Upper lobe of left lung (tissue), 4 donors: Measurements from ENCODE around the gene ZNF337.

Experiments
- POLR2A ChIP-seq, 4 donors: fragments of 450-650 bp; IDR thresholded peaks; one replicate each; pipeline ENCODE4 v1.5.1; 2016 to 2017; ENCODE audit warnings: antibody characterized with exemption in 4 of 4, mild to moderate bottlenecking in 2 of 4
- TF ChIP-seq, protein P1 (sequence below), 6 experiments: fragments of 450-650 bp in 4 of 6; fragments of 200-600 bp in 2 of 6; sonication (generic) in 2 of 6; IDR thresholded peaks; one replicate each; pipeline ENCODE4 v1.5.1; 2016 to 2019; ENCODE audit warnings: antibody characterized with exemption in 6 of 6

- TF ChIP-seq, protein P1, sequence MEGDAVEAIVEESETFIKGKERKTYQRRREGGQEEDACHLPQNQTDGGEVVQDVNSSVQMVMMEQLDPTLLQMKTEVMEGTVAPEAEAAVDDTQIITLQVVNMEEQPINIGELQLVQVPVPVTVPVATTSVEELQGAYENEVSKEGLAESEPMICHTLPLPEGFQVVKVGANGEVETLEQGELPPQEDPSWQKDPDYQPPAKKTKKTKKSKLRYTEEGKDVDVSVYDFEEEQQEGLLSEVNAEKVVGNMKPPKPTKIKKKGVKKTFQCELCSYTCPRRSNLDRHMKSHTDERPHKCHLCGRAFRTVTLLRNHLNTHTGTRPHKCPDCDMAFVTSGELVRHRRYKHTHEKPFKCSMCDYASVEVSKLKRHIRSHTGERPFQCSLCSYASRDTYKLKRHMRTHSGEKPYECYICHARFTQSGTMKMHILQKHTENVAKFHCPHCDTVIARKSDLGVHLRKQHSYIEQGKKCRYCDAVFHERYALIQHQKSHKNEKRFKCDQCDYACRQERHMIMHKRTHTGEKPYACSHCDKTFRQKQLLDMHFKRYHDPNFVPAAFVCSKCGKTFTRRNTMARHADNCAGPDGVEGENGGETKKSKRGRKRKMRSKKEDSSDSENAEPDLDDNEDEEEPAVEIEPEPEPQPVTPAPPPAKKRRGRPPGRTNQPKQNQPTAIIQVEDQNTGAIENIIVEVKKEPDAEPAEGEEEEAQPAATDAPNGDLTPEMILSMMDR (IDR thresholded peaks at IDR 0.05), result no peak
- TF ChIP-seq POLR2A (IDR thresholded peaks at IDR 0.05), result no peak
Observed at GRCh38 chr20:25659999-25660398, 36.7 kb downstream of the ZNF337 start.
